GM12874 (cell line): Measurements from ENCODE around the gene PSME3.
A peak's percentile ranks its signal among the peaks of the same experiment; 100 is the strongest.

Source experiments
- CTCF ChIP-seq: IDR thresholded peaks from 2 replicates; pipeline ENCODE4 v1.5.1; 2011; ENCODE audit warnings: low read depth, mild to moderate bottlenecking, control low read depth, low read length, moderate library complexity; ENCODE audit not compliant: insufficient read depth

Gene PSME3

GRCh38 chr17:42819939-42820535 is 13.2 kb upstream of the PSME3 start:
- TF ChIP-seq CTCF, result peak; percentile 78

GRCh38 chr17:42821176-42821575 is 12.0 kb upstream of the PSME3 start:
- no peak for TF ChIP-seq CTCF

- TF ChIP-seq CTCF, result no peak
Observed at GRCh38 chr17:42827472-42827871, 5.7 kb upstream of the PSME3 start.

- TF ChIP-seq CTCF, result no peak
Observed at GRCh38 chr17:42830971-42831370, 2.2 kb upstream of the PSME3 start.

- no peak for TF ChIP-seq CTCF
Observed at GRCh38 chr17:42832213-42832933, 824 bp upstream of the PSME3 start.

- TF ChIP-seq CTCF, result no peak
Observed at GRCh38 chr17:42833767-42834422, 698 bp downstream of the PSME3 start.

- no peak for TF ChIP-seq CTCF
Observed at GRCh38 chr17:42835732-42836131, 2.5 kb downstream of the PSME3 start.
